ENCODE results near the gene GPR160. TPM values are rescaled to one million over a fixed set of nuclear protein-coding genes. Genes with fewer than 3 reads are reported as not detected.

The GPR160 gene
- total RNA-seq, 2 experiments from 2014 or later: 6.1 to 6.2 TPM

- no peaks in the 10 kb centered on the region for H3K9me3 Mint-ChIP-seq
- DNase-seq: no peak
- POLR2A ChIA-PET: no interaction called here
- H3K27me3 Mint-ChIP-seq: no peaks in the 10 kb centered on the region
- no peaks in the 10 kb centered on the region for H3K36me3 Mint-ChIP-seq (ENCODE audit: low read depth)
- peak overlapping the region; percentile 54 for H3K27ac Mint-ChIP-seq
- peaks cover 37% of the 10 kb centered on the region for H3K4me1 Mint-ChIP-seq
- CTCF ChIA-PET: interaction anchor here (1.0 to 1.1 kb wide), 2 partner anchors 27 to 114 kb away, joined by 3 to 4 read pairs; no protein-coding TSS in a partner anchor
- H3K4me3 Mint-ChIP-seq: no peak overlapping the region
Measured at GRCh38 chr3:170057550-170057949, 19.8 kb downstream of the GPR160 start.

GRCh38 chr3:170058127-170058526, 20.3 kb downstream of the GPR160 start:
- CTCF ChIA-PET: interaction anchor here (1.0 to 1.1 kb wide), 3 partner anchors 10 to 113 kb away, joined by 3 to 4 read pairs (median 3); no protein-coding TSS in a partner anchor
- Mint-ChIP-seq H3K36me3 (ENCODE audit: low read depth) (no peaks in the 10 kb centered on the region), H3K9me3 (no peaks in the 10 kb centered on the region), H3K4me3 (no peak overlapping the region), H3K27me3 (no peaks in the 10 kb centered on the region), H3K27ac (peak overlapping the region; percentile 54), H3K4me1 (peaks cover 37% of the 10 kb centered on the region)
- POLR2A ChIA-PET: no interaction called here
- DNase-seq: no peak

GRCh38 chr3:170059447-170059846, 21.7 kb downstream of the GPR160 start:
- no peaks in the 10 kb centered on the region for H3K36me3 Mint-ChIP-seq (ENCODE audit: low read depth)
- no peak for DNase-seq
- peaks cover 36% of the 10 kb centered on the region for H3K4me1 Mint-ChIP-seq
- POLR2A ChIA-PET: no interaction called here
- H3K27me3 Mint-ChIP-seq: no peaks in the 10 kb centered on the region
- CTCF ChIA-PET: interaction anchor here (1.1 kb wide), 1 partner anchor 8 kb away, joined by 3 read pairs; no protein-coding TSS in a partner anchor
- no peak overlapping the region for H3K4me3 Mint-ChIP-seq
- H3K9me3 Mint-ChIP-seq: no peaks in the 10 kb centered on the region
- H3K27ac Mint-ChIP-seq: no peak overlapping the region

- POLR2A ChIA-PET: no interaction called here
- H3K27me3 Mint-ChIP-seq: no peaks in the 10 kb centered on the region
- CTCF ChIA-PET: no interaction called here
- H3K9me3 Mint-ChIP-seq: no peaks in the 10 kb centered on the region
- no peaks in the 10 kb centered on the region for H3K36me3 Mint-ChIP-seq (ENCODE audit: low read depth)
- no peak overlapping the region for H3K4me3 Mint-ChIP-seq
- no peak for DNase-seq
- H3K4me1 Mint-ChIP-seq: peaks cover 15% of the 10 kb centered on the region
- no peak overlapping the region for H3K27ac Mint-ChIP-seq
Measured at GRCh38 chr3:170062068-170062467, 24.3 kb downstream of the GPR160 start.

GRCh38 chr3:170062769-170063168, 25.0 kb downstream of the GPR160 start:
- Mint-ChIP-seq H3K9me3 (no peaks in the 10 kb centered on the region), H3K4me3 (no peak overlapping the region), H3K27ac (no peak overlapping the region), H3K4me1 (peaks cover 8% of the 10 kb centered on the region), H3K27me3 (no peaks in the 10 kb centered on the region), H3K36me3 (ENCODE audit: low read depth) (no peaks in the 10 kb centered on the region)
- ChIA-PET CTCF (interaction anchor here (1.4 kb wide), 1 partner anchor 36 kb away, joined by 5 read pairs; no protein-coding TSS in a partner anchor), POLR2A (no interaction called here)
- no peak for DNase-seq

- Mint-ChIP-seq H3K9me3 (no peaks in the 10 kb centered on the region), H3K4me1 (no peaks in the 10 kb centered on the region), H3K27me3 (no peaks in the 10 kb centered on the region), H3K36me3 (ENCODE audit: low read depth) (no peaks in the 10 kb centered on the region), H3K27ac (no peak overlapping the region), H3K4me3 (no peak overlapping the region)
- no peak for DNase-seq
- ChIA-PET POLR2A (no interaction called here), CTCF (interaction anchor here (0.6 to 1.4 kb wide), 2 partner anchors 35 to 891 kb away, joined by 3 to 5 read pairs; no protein-coding TSS in a partner anchor)
Measured at GRCh38 chr3:170063691-170064090, 25.9 kb downstream of the GPR160 start.

GRCh38 chr3:170064108-170064507, 26.3 kb downstream of the GPR160 start:
- POLR2A ChIA-PET: no interaction called here
- no peaks in the 10 kb centered on the region for H3K4me1 Mint-ChIP-seq
- no peak for DNase-seq
- no peak overlapping the region for H3K27ac Mint-ChIP-seq
- CTCF ChIA-PET: interaction anchor here (2.1 kb wide), 1 partner anchor 11 kb away, joined by 6 read pairs; no protein-coding TSS in a partner anchor
- H3K36me3 Mint-ChIP-seq (ENCODE audit: low read depth): no peaks in the 10 kb centered on the region
- no peak overlapping the region for H3K4me3 Mint-ChIP-seq
- no peaks in the 10 kb centered on the region for H3K9me3 Mint-ChIP-seq
- no peaks in the 10 kb centered on the region for H3K27me3 Mint-ChIP-seq

GRCh38 chr3:170075441-170076091, 37.8 kb downstream of the GPR160 start:
- H3K27ac Mint-ChIP-seq: no peak overlapping the region
- H3K4me3 Mint-ChIP-seq: no peak overlapping the region
- peaks cover 14% of the 10 kb centered on the region for H3K9me3 Mint-ChIP-seq
- H3K4me1 Mint-ChIP-seq: no peaks in the 10 kb centered on the region
- ChIA-PET POLR2A (no interaction called here), CTCF (no interaction called here)
- H3K27me3 Mint-ChIP-seq: no peaks in the 10 kb centered on the region
- peaks cover 16% of the 10 kb centered on the region for H3K36me3 Mint-ChIP-seq (ENCODE audit: low read depth)
- DNase-seq: no peak

GRCh38 chr3:170076715-170077238, 39.0 kb downstream of the GPR160 start:
- ChIA-PET CTCF (interaction anchor here (0.9 kb wide), 1 partner anchor 11 kb away, joined by 3 read pairs; no protein-coding TSS in a partner anchor), POLR2A (interaction anchor here (0.6 kb wide), 1 partner anchor 10 kb away, joined by 3 read pairs; no protein-coding TSS in a partner anchor)
- no peak overlapping the region for H3K27ac Mint-ChIP-seq
- H3K4me1 Mint-ChIP-seq: no peaks in the 10 kb centered on the region
- H3K9me3 Mint-ChIP-seq: peaks cover 14% of the 10 kb centered on the region
- H3K4me3 Mint-ChIP-seq: no peak overlapping the region
- H3K27me3 Mint-ChIP-seq: no peaks in the 10 kb centered on the region
- no peak for DNase-seq
- H3K36me3 Mint-ChIP-seq (ENCODE audit: low read depth): peaks cover 16% of the 10 kb centered on the region

GRCh38 chr3:170077361-170077760, 39.6 kb downstream of the GPR160 start:
- Mint-ChIP-seq H3K27ac (no peak overlapping the region), H3K4me1 (no peaks in the 10 kb centered on the region), H3K27me3 (no peaks in the 10 kb centered on the region), H3K9me3 (peaks cover 12% of the 10 kb centered on the region), H3K4me3 (no peak overlapping the region), H3K36me3 (ENCODE audit: low read depth) (peaks cover 14% of the 10 kb centered on the region)
- no peak for DNase-seq
- POLR2A ChIA-PET: interaction anchor here (0.6 kb wide), 1 partner anchor 10 kb away, joined by 3 read pairs; no protein-coding TSS in a partner anchor
- CTCF ChIA-PET: interaction anchor here (0.9 to 1.0 kb wide), 2 partner anchors 10 to 793 kb away, joined by 3 read pairs; partner anchors contain the start of gene RPL22L1

- DNase-seq: no peak
- H3K4me3 Mint-ChIP-seq: no peak overlapping the region
- ChIA-PET CTCF (interaction anchor here (1.1 kb wide), 1 partner anchor 21 kb away, joined by 3 read pairs; no protein-coding TSS in a partner anchor), POLR2A (no interaction called here)
- no peak overlapping the region for H3K27ac Mint-ChIP-seq
- no peaks in the 10 kb centered on the region for H3K4me1 Mint-ChIP-seq
- H3K9me3 Mint-ChIP-seq: peaks cover 3% of the 10 kb centered on the region
- peaks cover 17% of the 10 kb centered on the region for H3K36me3 Mint-ChIP-seq (ENCODE audit: low read depth)
- no peaks in the 10 kb centered on the region for H3K27me3 Mint-ChIP-seq
Measured at GRCh38 chr3:170078620-170079281, 41.0 kb downstream of the GPR160 start.

- CTCF ChIA-PET: interaction anchor here (1.1 kb wide), 1 partner anchor 20 kb away, joined by 3 read pairs; no protein-coding TSS in a partner anchor
- Mint-ChIP-seq H3K9me3 (peaks cover 3% of the 10 kb centered on the region), H3K27ac (no peak overlapping the region), H3K4me3 (no peak overlapping the region), H3K36me3 (ENCODE audit: low read depth) (peaks cover 17% of the 10 kb centered on the region), H3K27me3 (no peaks in the 10 kb centered on the region), H3K4me1 (no peaks in the 10 kb centered on the region)
- POLR2A ChIA-PET: interaction anchor here (0.7 kb wide), 1 partner anchor 1959 kb away, joined by 3 read pairs; no protein-coding TSS in a partner anchor
- DNase-seq: no peak
Measured at GRCh38 chr3:170079536-170080165, 41.9 kb downstream of the GPR160 start.
